ENCODE data around the gene MYLK4.

Gene MYLK4

GRCh38 chr6:2734488-2735166 is 16.1 kb downstream of the MYLK4 start:
- DNase-seq (ENCODE audit: low read depth) = no peak
- TF ChIP-seq CTCF (IDR thresholded peaks at IDR 0.05; ENCODE audit: insufficient read depth, low read depth, low read length, missing control alignments) = no peak
- H3K4me3 ChIP-seq (ENCODE audit: low read depth, low read length) = no peak overlapping the region

GRCh38 chr6:2733736-2734480 is 16.8 kb downstream of the MYLK4 start:
- no peak for DNase-seq (ENCODE audit: low read depth)
- no peak overlapping the region for H3K4me3 ChIP-seq (ENCODE audit: low read depth, low read length)
- no peak for TF ChIP-seq CTCF (IDR thresholded peaks at IDR 0.05; ENCODE audit: insufficient read depth, low read depth, low read length, missing control alignments)

- no peak for TF ChIP-seq CTCF (IDR thresholded peaks at IDR 0.05; ENCODE audit: insufficient read depth, low read depth, low read length, missing control alignments)
- no peak overlapping the region for H3K4me3 ChIP-seq (ENCODE audit: low read depth, low read length)
- DNase-seq (ENCODE audit: low read depth) = peak; percentile 67
These were observed 17.4 kb downstream of the MYLK4 start for GRCh38 chr6:2733324-2733723.

- DNase-seq (ENCODE audit: low read depth) = no peak
- TF ChIP-seq CTCF (IDR thresholded peaks at IDR 0.05; ENCODE audit: insufficient read depth, low read depth, low read length, missing control alignments) = no peak
- H3K4me3 ChIP-seq (ENCODE audit: low read depth, low read length) = no peak overlapping the region
These were observed 18.1 kb downstream of the MYLK4 start for GRCh38 chr6:2732503-2733089.

GRCh38 chr6:2731281-2731909 is 19.3 kb downstream of the MYLK4 start:
- H3K4me3 ChIP-seq (ENCODE audit: low read depth, low read length) = no peak overlapping the region
- no peak for DNase-seq (ENCODE audit: low read depth)

More at GRCh38 chr6:2731281-2731909, 19.3 kb downstream of the MYLK4 start:
- no peak for TF ChIP-seq CTCF (IDR thresholded peaks at IDR 0.05; ENCODE audit: insufficient read depth, low read depth, low read length, missing control alignments)
